ENCODE data around the gene CEP170.
"Not testable (repeated sequence)": the region's sequence is repeated elsewhere in the genome, so short reads cannot be mapped to it uniquely, and the experiment has no call there.

The CEP170 gene

DNA sequence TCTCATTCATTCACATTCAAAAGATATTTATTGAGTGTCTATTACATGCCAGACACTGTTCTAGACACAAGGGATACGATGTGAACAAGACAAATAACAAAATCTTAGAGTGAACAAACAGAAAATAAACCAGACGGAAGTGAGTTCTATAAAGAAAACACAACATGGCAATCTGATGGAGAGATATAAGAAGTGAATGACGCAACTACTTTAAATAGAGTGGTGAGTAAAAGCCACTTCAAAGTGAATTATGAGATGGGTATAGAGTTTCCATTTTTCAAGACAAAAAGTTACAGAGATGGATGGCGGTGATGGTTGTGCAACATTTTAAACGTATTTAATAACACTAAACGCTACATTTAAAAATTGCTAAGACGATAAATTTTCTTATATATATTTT is 75.4 kb downstream of the CEP170 start:
- TF ChIP-seq, protein P1, sequence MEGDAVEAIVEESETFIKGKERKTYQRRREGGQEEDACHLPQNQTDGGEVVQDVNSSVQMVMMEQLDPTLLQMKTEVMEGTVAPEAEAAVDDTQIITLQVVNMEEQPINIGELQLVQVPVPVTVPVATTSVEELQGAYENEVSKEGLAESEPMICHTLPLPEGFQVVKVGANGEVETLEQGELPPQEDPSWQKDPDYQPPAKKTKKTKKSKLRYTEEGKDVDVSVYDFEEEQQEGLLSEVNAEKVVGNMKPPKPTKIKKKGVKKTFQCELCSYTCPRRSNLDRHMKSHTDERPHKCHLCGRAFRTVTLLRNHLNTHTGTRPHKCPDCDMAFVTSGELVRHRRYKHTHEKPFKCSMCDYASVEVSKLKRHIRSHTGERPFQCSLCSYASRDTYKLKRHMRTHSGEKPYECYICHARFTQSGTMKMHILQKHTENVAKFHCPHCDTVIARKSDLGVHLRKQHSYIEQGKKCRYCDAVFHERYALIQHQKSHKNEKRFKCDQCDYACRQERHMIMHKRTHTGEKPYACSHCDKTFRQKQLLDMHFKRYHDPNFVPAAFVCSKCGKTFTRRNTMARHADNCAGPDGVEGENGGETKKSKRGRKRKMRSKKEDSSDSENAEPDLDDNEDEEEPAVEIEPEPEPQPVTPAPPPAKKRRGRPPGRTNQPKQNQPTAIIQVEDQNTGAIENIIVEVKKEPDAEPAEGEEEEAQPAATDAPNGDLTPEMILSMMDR (IDR thresholded peaks at IDR 0.05) = no peak
- TF ChIP-seq ZFX (IDR thresholded peaks at IDR 0.05; ENCODE audit: borderline replicate concordance) = no peak
- no peak overlapping the region for H3K27ac ChIP-seq

DNA sequence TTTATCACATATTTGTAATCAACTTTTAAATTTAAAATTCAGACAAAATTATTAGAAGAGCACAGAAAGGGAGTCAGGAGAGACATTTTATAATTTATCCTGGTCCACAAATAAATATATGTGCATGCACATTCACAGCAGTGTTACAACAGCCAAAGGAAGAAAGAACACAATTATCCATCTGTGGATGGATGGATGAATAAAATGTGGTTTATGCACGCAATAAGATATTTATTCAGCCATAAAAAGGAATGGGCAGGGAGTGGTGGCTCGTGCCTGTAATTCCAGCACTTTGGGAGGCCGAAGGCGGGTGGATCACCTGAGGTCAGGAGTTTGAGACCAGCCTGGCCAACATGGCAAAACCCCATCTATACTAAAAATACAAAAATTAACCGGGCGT is 77.3 kb downstream of the CEP170 start:
- not testable (repeated sequence) for H3K27ac ChIP-seq

- not testable (repeated sequence) for H3K27ac ChIP-seq
These were observed 81.2 kb downstream of the CEP170 start for GRCh38 chr1:243173758-243174369.

- H3K27ac ChIP-seq = not testable (repeated sequence)
These were observed 90.2 kb downstream of the CEP170 start for GRCh38 chr1:243164911-243165310.

GRCh38 chr1:243150906-243151305 is 104.2 kb downstream of the CEP170 start:
- H3K27ac ChIP-seq = not testable (repeated sequence)

DNA sequence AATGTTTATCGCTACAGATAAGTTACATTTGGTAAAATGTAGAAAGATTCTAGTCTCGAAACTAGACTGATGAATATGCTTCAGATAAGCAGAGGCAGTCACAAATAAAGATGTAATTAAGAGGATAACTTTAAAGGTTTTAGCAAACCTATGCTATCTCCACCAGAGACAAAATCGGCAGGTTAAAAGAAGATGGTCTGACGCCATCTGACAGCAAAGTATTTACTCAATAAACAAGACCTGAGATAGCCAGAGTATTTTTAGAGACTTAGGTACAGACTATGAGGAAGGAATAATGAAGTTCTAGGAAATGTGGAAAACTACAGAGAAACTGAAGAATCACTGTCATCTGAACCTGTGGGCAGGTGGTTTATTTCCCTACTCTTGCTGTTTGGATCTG is 106.0 kb downstream of the CEP170 start:
- not testable (repeated sequence) for H3K27ac ChIP-seq

GRCh38 chr1:243147351-243147750 is 107.7 kb downstream of the CEP170 start:
- not testable (repeated sequence) for H3K27ac ChIP-seq

- not testable (repeated sequence) for H3K27ac ChIP-seq
These were observed 114.6 kb downstream of the CEP170 start for GRCh38 chr1:243140498-243140897.

DNA sequence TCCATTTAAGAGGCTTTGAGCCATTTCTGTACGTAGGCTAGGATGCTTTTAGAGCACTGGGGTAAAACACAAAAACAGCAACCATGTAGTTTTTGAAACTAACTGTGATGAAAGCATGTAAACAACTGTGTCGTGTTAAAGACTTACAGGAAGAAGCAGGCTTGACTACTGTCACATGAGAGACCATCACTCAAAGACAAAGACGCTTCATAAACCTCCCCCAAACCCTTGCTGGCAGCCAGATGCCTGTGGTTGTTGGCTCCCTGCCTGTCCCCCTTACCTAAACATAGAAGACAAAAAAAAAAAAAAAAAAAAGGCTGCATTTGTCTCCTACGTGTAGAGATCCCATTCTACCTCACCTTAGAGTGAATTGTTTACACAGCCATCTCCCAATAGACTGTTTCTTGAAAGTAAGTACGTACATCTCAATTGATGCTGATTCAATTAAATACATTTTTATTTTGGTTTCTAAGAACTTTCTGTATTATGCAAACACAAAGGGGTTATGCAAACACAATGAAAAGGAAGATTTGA is 132.1 kb downstream of the CEP170 start:
- H3K27ac ChIP-seq = not testable (repeated sequence)

DNA sequence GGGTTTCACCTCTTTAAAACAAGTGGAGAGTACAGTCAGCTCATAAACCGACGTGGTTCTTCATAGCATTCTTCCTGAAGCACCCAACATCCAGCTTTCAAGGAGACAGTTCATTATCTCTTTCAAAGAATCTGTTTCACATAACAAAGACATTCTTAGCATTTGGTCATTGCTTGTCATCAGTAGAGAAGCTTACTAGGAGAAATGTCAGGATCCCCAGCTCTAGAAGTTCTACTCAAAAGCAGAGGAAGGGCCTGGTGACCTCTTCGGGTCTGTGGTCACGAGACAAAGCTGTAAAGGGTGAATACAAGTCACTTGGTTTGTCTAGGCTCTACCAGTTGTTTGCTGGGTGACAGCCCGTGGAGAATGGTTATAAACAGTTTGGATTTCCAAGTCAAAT is 133.1 kb downstream of the CEP170 start:
- not testable (repeated sequence) for H3K27ac ChIP-seq

- not testable (repeated sequence) for H3K27ac ChIP-seq
These were observed 136.3 kb downstream of the CEP170 start for GRCh38 chr1:243118601-243119322.

DNA sequence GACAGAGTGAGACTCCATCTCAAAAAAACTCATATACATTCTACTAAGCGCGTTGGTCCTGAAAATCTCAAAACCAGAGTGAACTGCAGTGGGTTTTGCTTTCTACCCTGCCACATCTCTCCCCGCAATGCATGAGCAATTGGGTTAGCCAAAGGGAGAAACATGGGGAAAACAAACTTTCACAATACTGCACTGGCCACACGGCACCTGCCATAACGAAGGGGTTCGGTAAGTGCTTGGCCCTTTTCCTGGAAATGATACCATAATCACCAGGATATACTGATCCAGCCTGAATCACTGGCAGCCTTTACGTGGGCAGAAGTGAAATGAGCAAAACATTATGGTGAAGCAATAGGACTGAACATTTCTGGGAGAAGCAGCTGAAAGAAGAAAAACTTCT is 138.9 kb downstream of the CEP170 start:
- not testable (repeated sequence) for H3K27ac ChIP-seq

GRCh38 chr1:243114769-243115168 is 140.3 kb downstream of the CEP170 start:
- H3K27ac ChIP-seq = not testable (repeated sequence)

GRCh38 chr1:243114059-243114713 is 140.9 kb downstream of the CEP170 start:
- H3K27ac ChIP-seq = not testable (repeated sequence)

DNA sequence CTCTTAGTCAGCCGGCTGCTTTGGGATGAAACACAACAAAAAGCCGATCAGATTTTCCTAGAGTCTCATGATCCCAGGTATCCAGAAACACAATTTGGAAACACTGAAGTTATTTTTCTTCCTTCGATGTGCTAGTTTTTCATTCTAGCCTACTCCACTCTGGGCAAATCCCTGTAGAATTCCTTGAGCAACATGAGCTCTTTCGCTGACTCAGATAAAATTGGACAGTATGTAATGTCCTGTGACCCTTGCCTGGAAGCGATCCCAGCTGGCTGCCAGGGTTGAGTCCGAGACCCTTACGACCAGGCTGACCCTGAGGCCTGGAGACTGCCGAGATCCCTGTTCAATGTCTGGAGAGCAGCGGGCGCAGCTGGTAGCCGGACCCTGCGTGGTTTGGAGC is 147.9 kb downstream of the CEP170 start:
- not testable (repeated sequence) for H3K27ac ChIP-seq

DNA sequence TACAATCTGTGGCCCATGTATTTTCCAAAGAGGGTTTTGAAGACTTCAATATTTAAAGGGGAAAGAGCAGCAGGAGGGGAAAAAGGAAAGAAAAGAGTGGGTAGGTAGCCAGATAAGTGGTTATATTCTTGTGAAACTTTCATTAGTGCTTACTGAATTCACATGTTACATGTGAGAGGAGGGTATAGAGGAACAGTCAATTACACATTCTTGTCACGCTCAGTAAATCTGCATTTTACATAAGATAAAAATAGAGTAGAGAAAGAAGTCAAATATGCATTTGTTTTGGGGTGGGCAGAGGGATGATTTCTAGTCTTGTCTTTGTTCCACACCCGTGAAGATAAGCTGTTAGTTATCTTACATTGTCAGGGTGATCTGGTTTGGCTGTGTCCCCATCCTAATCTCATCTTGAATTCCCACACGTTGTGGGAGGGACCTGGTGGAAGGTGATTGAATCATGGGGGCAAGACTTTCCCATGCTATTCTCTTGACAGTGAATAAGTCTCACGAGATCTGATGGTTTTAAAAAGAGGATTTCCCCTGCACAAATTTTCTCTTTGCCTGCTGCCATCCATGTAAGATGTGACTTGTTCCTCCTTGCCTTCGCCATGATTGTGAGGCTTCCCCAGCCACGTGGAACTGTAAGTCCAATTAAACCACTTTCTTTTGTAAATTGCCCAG is 149.3 kb downstream of the CEP170 start:
- not testable (repeated sequence) for H3K27ac ChIP-seq

DNA sequence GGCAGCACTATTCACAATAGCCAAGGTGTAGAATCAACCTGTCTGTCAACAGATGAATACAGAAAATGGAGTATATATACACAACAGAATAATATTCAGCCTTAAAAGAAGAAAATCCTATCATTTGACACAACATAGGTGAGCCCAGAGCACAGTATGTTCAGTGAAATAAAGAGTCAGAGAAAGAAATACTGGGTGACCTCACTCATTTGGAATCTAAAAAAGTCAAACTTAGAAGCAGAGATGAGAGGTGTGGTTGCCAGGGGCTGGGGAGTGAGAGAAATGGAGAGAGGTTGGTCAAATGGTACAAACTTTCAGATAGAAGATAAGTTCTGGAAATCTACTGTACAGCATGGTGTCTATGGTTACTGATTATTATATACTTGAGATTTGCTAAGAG is 150.0 kb downstream of the CEP170 start:
- not testable (repeated sequence) for H3K27ac ChIP-seq

DNA sequence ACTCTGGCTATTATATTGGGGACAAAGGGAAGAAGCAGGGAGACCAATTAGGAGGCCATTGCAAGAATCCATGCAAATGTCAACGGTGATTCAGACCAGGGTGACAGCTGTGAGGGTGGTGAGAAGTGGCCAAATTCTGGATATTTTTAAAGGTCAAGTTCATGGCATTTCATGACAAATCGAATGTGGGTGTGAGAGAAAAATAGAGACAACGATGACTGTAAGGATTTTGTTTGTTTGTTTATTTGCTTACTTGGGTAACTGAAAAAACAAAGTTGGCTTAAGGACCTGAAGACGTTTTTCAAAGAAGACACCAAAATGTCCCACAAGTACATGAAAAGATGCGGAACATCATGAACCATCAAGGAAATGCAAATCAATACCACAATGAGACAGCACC is 150.6 kb downstream of the CEP170 start:
- H3K27ac ChIP-seq = not testable (repeated sequence)

GRCh38 chr1:243101551-243102050 is 153.5 kb downstream of the CEP170 start:
- peak overlapping the region; percentile 56 for H3K27ac ChIP-seq

DNA sequence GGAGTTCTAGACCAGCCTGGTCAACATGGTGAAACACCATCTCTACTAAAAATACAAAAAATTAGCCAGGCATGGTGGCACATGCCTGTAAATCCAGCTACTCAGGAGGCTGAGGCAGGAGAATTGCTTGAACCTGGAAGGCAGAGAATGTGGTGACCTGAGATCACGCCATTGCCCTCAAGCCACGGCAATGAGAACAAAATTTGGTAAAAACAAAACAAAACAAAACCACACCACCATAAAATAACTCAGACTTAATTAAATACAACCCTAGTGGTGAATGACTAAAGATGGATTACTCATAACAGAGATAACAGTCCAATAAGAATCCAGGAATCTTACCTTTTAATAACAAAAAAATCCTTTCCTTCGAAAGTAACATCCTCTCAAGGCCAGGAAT is 167.7 kb downstream of the CEP170 start:
- H3K27ac ChIP-seq = not testable (repeated sequence)
